Pulmonary artery endothelial cell (primary cell): ENCODE measurements around the gene TLR2. TPM values are rescaled to one million over a fixed set of nuclear protein-coding genes. Genes with fewer than 3 reads are reported as not detected.
A peak's percentile ranks its signal among the peaks of the same experiment; 100 is the strongest.

Source experiments
- DNase-seq: peaks from one replicate; pipeline ENCODE4 v3.0.0-alpha.2; 2011; ENCODE audit warnings: low read depth, low spot score
- total RNA-seq: library from RNA; depleted of rRNA; stranded (reverse); fragments of >200 nt; gene quantifications from 2 replicates; pipeline ENCODE4 v1.2.3, GENCODE V29; 2014

TLR2 gene
- total RNA-seq, 1 donor from 2014 or later, result 0.33 TPM

DNA sequence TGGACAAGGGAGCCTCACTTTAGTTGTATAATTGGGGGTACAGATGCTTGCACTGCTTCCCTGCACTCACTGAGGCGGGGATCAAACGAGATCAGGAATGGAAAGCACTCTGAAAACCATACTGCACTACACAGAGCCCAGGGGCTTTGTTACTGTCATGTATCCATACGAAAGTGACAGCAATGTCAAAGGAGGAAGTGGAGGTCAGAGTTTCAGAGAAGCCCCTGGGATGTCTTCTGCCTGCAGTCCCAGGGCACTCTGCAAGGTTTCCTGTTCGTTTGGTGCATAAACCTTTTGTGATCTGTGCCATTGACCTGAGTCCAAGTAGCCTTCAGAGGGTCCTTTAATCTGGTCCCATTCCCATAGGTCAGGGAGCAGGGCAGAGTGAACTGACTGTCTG lies 44.6 kb downstream of the TLR2 start:
- DNase-seq, result no peak

DNA sequence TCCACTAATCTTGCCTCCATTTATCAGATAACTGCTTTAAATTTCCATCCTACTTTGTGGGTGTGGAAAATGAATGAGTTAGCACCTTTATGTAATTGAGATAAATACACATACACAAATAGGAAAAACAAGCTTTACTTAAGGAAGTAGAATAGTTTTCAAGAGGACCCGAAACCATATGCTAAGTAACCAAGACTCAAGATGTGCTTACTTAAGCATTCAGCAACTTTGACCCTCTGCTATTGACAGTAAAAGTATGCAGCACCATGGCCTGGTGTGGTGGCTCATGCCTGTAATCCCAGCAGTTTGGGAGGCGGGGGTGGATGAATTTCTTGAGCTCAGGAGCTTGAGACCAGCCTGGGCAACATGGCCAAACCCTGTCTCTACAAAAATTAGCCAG lies 45.8 kb downstream of the TLR2 start:
- no peak for DNase-seq

DNA sequence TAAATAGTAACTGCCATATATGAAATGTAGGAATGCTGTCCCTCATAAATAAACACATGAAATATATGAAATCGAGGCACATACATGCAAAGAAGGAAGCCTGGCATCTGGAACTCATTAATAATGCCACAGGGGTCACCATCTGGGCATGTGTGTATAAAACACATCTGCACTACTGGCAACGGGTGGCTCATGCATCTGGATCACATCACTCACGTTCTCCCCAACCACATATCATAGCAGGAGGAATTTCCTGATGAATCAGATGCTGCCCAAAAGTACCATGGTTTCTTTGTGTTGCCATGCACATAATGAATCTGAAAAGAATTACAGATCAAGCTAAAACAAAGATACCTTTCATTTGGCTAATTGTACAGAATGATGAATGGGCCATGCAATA lies 47.2 kb downstream of the TLR2 start:
- DNase-seq, result no peak

DNA sequence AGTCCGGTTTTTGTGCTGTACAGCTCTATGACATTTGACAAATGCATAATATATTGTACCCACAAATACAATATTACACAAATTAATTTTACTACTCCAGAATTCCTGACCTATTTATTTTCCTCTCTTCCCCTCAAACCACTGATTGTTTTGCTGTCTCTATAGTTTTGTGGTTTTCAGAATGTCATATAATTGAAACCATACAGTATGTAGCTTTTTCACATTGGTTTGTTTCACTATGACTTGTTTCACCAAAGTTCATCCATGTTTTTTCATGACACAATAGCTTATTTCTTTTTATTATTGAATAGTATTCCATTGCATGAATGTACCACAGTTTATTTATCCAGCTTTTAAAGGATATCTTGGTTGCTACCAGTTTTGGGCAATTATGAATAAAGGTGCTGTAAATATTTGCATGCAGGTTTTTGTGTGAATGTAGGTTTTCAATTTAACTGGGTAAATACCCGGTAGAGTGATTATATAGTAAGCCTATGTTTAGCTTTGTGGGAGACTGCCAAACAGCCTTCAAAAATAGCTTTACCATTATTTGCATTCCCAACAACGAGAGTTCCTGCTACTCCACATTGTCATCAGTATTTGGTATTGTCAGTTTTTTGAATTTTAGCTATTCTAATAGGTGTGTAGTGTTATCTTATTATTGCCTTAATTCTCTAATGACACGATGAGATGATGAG lies 49.8 kb downstream of the TLR2 start:
- DNase-seq, result no peak

DNA sequence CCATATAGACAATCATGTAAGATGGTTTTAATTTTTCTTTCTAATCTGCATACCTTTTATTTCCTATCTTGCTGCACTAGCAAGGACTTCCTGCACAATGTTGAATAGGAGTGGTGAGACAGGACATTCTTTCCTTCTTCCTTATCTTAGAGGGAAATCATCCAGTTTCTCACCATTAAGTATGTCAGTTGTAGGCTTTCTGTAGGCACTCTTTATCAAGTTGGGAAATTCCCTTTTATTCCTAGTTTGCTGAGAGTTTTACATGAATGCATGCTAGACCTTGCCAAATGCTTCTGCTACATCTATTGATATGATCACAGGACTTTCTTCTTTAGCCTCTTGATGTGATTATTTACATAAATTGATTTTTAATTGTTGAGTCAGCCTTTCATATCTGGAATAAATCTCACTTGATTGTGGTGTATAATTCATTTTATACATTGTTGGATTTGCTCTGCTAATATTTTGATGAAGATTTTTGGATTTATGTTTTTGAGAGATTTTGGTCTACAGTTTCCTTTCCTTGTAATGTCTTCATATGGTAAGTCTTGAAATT lies 51.9 kb downstream of the TLR2 start:
- no peak for DNase-seq

DNA sequence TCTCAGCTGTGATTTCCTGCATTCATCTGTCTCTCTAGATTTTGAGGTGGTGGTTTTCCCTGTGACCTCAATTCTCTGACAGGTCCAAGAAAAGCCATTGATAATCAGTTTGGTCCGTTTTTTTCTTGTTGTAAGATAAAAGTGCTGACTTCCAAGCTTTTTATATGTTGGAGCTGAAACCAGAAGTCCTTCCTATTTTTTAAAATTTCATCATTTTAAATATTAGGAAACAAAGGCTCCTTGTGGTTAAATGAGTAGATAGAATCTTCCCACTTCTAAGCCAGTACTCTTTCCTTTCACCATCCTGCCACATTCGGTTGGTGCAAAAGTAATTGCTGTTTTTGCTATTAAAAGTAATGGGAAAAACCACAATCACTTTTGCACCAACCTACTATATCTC lies 57.5 kb downstream of the TLR2 start:
- DNase-seq, result no peak

DNA sequence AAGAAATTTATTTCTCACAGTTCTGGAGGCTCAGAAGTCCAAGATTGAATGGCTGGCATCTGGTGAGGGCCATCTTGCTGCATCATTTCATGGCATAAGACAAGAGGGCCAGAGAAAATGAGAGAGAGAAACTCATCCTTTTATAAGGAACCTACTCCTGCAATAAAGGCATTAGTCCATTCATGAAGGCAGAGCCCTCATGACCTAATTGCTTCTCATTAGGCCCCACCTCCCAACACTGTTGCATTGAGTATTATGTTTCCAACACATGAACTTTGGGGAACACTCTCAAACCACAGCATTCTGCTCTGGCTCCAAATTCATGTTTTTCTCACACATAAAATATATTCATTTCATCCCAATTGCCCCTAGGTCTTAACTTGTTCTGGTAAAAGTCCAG lies 61.6 kb downstream of the TLR2 start:
- DNase-seq, result no peak

DNA sequence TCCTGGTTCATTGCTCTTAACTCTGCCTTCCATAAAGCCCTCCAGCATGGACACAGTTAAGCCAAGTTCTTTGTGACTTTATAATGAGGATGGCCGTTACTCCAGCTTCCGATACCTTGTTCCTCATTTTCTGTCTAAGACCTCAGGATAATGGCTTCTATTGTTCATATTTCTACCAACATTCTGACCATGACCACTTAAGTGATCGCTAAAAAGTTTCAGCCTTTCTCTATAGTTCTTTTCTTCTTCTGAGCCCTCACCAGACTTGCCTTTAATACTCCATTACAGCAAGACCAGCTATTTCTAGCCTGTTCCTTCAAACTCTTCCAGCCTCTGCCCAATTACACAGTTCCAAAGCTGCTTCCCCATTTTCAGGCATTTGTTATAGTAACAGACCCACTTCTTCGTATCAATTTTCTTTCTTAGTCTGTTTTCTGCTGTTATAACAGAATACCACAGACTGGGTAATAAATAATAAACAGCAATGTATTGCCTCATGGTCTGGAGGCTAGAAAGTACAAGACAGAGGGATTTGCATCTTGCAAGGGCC lies 63.4 kb downstream of the TLR2 start:
- DNase-seq, result no peak

DNA sequence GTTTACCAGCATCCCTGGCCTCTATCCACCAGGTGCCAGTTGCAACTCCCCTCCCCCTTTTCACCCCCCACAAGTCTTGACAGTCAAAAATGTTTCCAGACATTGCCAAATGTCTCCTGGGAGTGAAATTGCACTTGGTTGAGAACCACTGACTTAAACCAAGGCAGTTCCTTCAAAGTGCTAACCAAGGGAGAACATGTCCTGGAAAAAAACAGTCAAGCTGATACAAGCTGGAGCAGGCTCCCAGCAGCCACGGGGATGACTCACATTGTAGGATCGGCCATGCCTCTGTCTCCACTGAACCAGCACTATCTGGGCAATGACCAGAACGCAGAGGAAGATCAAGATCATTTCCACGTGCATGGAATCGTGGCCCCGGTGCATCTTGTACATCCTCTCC lies 64.3 kb downstream of the TLR2 start:
- DNase-seq, result no peak

DNA sequence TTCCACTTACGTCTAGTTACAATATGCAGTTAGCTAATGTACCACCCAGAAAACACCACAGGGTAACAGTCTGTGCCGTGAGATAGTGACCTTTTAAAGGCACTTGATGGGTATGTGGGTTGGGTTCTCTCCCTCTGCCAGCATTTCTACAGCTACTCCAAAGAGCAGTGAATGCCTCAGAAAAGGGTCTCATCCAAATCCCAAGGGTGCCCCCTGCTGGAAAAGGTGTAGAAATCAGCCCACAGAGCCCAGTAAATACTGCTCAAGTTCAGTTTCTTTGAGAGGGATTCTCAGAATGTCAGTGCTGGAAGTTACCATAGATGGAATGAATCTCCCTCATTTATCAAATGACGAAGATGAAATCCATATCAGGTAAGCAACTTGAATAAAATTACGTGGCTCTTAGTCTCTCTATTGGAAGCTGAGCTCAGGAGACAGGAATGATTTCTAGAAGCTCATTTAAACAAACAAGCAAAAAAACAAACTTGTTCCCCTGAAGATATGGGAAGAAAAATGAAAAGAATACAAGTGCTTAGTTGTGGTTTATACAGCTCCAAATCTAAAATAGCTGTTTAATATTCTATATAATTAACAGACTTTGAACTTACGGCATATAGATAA lies 66.2 kb downstream of the TLR2 start:
- DNase-seq, result peak; percentile 22

DNA sequence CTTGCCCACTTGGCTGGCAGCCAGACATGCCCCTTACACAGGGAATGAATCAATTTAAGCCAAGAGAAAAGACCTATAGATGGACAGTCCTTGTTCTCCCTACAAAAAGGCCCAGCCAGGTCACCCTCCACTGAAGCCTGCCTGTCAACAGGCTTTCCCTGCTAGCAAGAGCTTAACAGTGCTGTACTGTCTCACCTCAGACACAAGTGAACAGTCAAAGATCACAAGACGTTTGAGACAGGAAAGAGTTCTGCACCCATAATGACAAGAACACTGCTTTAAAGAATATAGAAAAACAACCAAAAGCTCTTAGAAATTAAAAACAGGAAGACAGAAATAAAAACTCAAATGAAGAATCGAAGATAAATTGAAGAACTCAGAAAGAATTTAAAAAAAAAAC lies 71.1 kb downstream of the TLR2 start:
- no peak for DNase-seq

Other genes starting within 250 kb of the TLR2 start
- 9.8 and 13.0 TPM in 2 replicates for gene TMEM131L, start 217.9 kb upstream of the TLR2 start, total RNA-seq
- not detected in 2 replicates for gene RNF175, start 75.7 kb downstream of the TLR2 start, total RNA-seq
- not detected in 2 replicates for gene SFRP2, start 104.8 kb downstream of the TLR2 start, total RNA-seq